HG03280 (cell line): ENCODE data around the gene KRTAP10-7.
"Not testable (repeated sequence)": the region's sequence is repeated elsewhere in the genome, so short reads cannot be mapped to it uniquely, and the experiment has no call there.

Source experiments
- ATAC-seq: cut with Tn5 transposase; IDR thresholded peaks from one replicate; pipeline ENCODE4 v1.9.1; 2021; ENCODE audit warnings: mild to moderate bottlenecking, moderate library complexity; ENCODE audit not compliant: unreplicated experiment

The KRTAP10-7 gene

GRCh38 chr21:44628707-44629391, 28.5 kb downstream of the KRTAP10-7 start:
- ATAC-seq: no peak

- ATAC-seq: no peak
These were observed 30.0 kb downstream of the KRTAP10-7 start for GRCh38 chr21:44630440-44630839.

- ATAC-seq: no peak
These were observed 31.7 kb downstream of the KRTAP10-7 start for GRCh38 chr21:44632067-44632466.

- no peak for ATAC-seq
These were observed 36.0 kb downstream of the KRTAP10-7 start for GRCh38 chr21:44636209-44637017.

GRCh38 chr21:44637018-44637850, 36.8 kb downstream of the KRTAP10-7 start, which contains the start of gene KRTAP10-10:
KRTAP10-10 (plus strand) TSS chr21:44637356; CDS start chr21:44637418, 62 bp downstream.
- no peak for ATAC-seq

GRCh38 chr21:44637851-44638348, 37.5 kb downstream of the KRTAP10-7 start:
- not testable (repeated sequence) for ATAC-seq

- ATAC-seq: not testable (repeated sequence)
These were observed 38.3 kb downstream of the KRTAP10-7 start for GRCh38 chr21:44638506-44639330.

GRCh38 chr21:44639331-44639655, 38.9 kb downstream of the KRTAP10-7 start:
- ATAC-seq: no peak

GRCh38 chr21:44640761-44641160, 40.4 kb downstream of the KRTAP10-7 start:
- ATAC-seq: no peak

- no peak for ATAC-seq
These were observed 43.4 kb downstream of the KRTAP10-7 start for GRCh38 chr21:44643741-44644310.

GRCh38 chr21:44644878-44645277, 44.5 kb downstream of the KRTAP10-7 start:
- ATAC-seq: no peak

- not testable (repeated sequence) for ATAC-seq
These were observed 46.2 kb downstream of the KRTAP10-7 start, which contains the start of gene KRTAP10-11 for GRCh38 chr21:44646366-44647221. KRTAP10-11 (plus strand) TSS chr21:44646414; CDS start chr21:44646459, 45 bp downstream.

- ATAC-seq: no peak
These were observed 46.8 kb downstream of the KRTAP10-7 start for GRCh38 chr21:44647222-44647552.

GRCh38 chr21:44648557-44649311, 48.3 kb downstream of the KRTAP10-7 start:
- no peak for ATAC-seq

- ATAC-seq: no peak
These were observed 49.2 kb downstream of the KRTAP10-7 start for GRCh38 chr21:44649521-44650100.

- ATAC-seq: no peak
These were observed 50.0 kb downstream of the KRTAP10-7 start for GRCh38 chr21:44650265-44650972.

GRCh38 chr21:44650973-44651675, 50.7 kb downstream of the KRTAP10-7 start:
- ATAC-seq: no peak
